ENCODE data around the gene ALCAM. TPM values are rescaled to one million over a fixed set of nuclear protein-coding genes. Genes with fewer than 3 reads are reported as not detected.

The ALCAM gene
- polyA plus RNA-seq, 1 donor from 2014 or later: 94.7 TPM

DNA sequence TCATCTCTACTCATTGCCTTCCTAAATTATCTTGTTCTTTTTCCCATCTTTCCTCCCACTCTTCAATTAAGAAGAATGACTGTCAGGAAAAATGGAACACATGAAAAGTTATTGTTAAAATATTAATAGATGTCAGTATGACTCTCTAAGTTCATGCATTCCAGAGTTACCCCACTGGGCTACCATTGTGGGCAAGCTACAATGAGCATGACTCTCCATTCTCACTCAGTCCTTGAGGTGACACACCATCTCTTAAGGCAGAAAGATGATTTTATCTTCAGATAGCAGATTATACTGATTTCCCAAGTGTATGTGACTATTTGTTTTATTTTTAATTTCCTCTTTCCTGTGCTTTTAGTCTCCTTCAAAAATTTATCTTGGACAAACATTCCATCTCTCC is 144.3 kb downstream of the ALCAM start:
- Histone ChIP-seq H3K27ac (ENCODE audit: low read length) (no peak overlapping the region), H3K4me2 (ENCODE audit: low read length) (no peak overlapping the region)

DNA sequence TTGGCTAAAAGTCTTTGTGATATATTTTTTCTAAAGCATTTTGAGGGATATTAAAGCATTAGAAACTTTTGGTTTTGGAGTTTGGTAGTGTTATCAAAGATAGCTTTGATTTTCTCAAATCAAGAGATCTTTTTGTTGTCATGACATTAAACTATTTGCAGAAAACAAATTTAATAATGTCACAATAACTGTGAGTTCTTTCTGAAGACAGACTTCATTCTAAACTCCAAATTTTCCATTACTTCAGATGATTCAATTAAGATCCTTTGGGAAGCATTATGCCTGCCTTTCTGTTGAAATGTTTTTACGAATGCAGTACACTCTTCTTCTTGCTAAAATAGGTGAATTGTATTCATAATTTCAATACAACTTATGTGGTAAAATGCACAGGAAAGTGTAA is 145.4 kb downstream of the ALCAM start:
- no peaks in the 10 kb centered on the region for H4K20me1 ChIP-seq (ENCODE audit: insufficient read depth)
- H2AFZ ChIP-seq (ENCODE audit: low read depth, low read length): no peak overlapping the region
- H3K4me3 ChIP-seq (ENCODE audit: low read length): no peak overlapping the region
- TF ChIP-seq TAF1 (IDR thresholded peaks at IDR 0.05; ENCODE audit: low read depth): no peak
- TF ChIP-seq, protein P1, sequence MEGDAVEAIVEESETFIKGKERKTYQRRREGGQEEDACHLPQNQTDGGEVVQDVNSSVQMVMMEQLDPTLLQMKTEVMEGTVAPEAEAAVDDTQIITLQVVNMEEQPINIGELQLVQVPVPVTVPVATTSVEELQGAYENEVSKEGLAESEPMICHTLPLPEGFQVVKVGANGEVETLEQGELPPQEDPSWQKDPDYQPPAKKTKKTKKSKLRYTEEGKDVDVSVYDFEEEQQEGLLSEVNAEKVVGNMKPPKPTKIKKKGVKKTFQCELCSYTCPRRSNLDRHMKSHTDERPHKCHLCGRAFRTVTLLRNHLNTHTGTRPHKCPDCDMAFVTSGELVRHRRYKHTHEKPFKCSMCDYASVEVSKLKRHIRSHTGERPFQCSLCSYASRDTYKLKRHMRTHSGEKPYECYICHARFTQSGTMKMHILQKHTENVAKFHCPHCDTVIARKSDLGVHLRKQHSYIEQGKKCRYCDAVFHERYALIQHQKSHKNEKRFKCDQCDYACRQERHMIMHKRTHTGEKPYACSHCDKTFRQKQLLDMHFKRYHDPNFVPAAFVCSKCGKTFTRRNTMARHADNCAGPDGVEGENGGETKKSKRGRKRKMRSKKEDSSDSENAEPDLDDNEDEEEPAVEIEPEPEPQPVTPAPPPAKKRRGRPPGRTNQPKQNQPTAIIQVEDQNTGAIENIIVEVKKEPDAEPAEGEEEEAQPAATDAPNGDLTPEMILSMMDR (IDR thresholded peaks at IDR 0.05; ENCODE audit: poor library complexity, severe bottlenecking): no peak
- H3K4me2 ChIP-seq (ENCODE audit: low read length): no peak overlapping the region
- H3K9me2 ChIP-seq (ENCODE audit: insufficient read depth, low read length): no peaks in the 10 kb centered on the region
- no peaks in the 10 kb centered on the region for H3K9me3 ChIP-seq (ENCODE audit: low read length)
- no peaks in the 10 kb centered on the region for H3K36me3 ChIP-seq (ENCODE audit: insufficient read depth, low read length)
- no peaks in the 10 kb centered on the region for H3K79me2 ChIP-seq (replicated peaks; ENCODE audit: insufficient read depth, low read length)
- H3K9ac ChIP-seq (ENCODE audit: low read length): no peak overlapping the region
- H3K27ac ChIP-seq (ENCODE audit: low read length): no peak overlapping the region
- no peaks in the 10 kb centered on the region for H3F3A ChIP-seq (ENCODE audit: insufficient read depth, low read length, poor library complexity, severe bottlenecking)
- no peaks in the 10 kb centered on the region for H3K27me3 ChIP-seq (ENCODE audit: insufficient read depth, low read depth, low read length)

More for the DNA sequence above, 144.3 kb downstream of the ALCAM start:
- no peaks in the 10 kb centered on the region for H3K36me3 ChIP-seq (ENCODE audit: insufficient read depth, low read length)
- TF ChIP-seq TAF1 (IDR thresholded peaks at IDR 0.05; ENCODE audit: low read depth) (no peak), EZH2 (IDR thresholded peaks at IDR 0.05; ENCODE audit: borderline replicate concordance, insufficient read depth, low read length, poor library complexity, severe bottlenecking) (no peak), MXI1 (conservative IDR thresholded peaks at IDR 0.05; ENCODE audit: poor library complexity, severe bottlenecking) (no peak), SMC3 (conservative IDR thresholded peaks at IDR 0.05; ENCODE audit: poor library complexity) (no peak), POLR2AphosphoS5 (IDR thresholded peaks at IDR 0.05) (no peak), EP300 (conservative IDR thresholded peaks at IDR 0.05; ENCODE audit: poor library complexity, severe bottlenecking) (no peak), REST (IDR thresholded peaks at IDR 0.05; ENCODE audit: borderline replicate concordance) (no peak), RAD21 (conservative IDR thresholded peaks at IDR 0.05) (no peak)
- TF ChIP-seq, protein P1 (IDR thresholded peaks at IDR 0.05; ENCODE audit: poor library complexity, severe bottlenecking): no peak
- H3F3A ChIP-seq (ENCODE audit: insufficient read depth, low read length, poor library complexity, severe bottlenecking): no peaks in the 10 kb centered on the region
- H3K9me2 ChIP-seq (ENCODE audit: insufficient read depth, low read length): no peaks in the 10 kb centered on the region
- no peak overlapping the region for H3K9ac ChIP-seq (ENCODE audit: low read length)
- H3K79me2 ChIP-seq (replicated peaks; ENCODE audit: insufficient read depth, low read length): no peaks in the 10 kb centered on the region
- no peaks in the 10 kb centered on the region for H3K27me3 ChIP-seq (ENCODE audit: insufficient read depth, low read depth, low read length)
- no peak overlapping the region for H2AFZ ChIP-seq (ENCODE audit: low read depth, low read length)
- no peaks in the 10 kb centered on the region for H3K9me3 ChIP-seq (ENCODE audit: low read length)
- H3K4me3 ChIP-seq (ENCODE audit: low read length): no peak overlapping the region
- no peaks in the 10 kb centered on the region for H4K20me1 ChIP-seq (ENCODE audit: insufficient read depth)

All from neural cell (in vitro differentiated cells).